GM12878 (cell line): ENCODE results near the gene ACTMAP. TPM values are rescaled to one million over a fixed set of nuclear protein-coding genes. Genes with fewer than 3 reads are reported as not detected.
A peak's percentile ranks its signal among the peaks of the same experiment; 100 is the strongest.

Source experiments
- E2F4 ChIP-seq: IDR thresholded peaks from 2 replicates; pipeline ENCODE4 v1.6.1; 2012; ENCODE audit warnings: low read depth, low read length, improper control_type of control experiment
- EED ChIP-seq: sonication (generic); IDR thresholded peaks from 2 replicates; pipeline ENCODE4 v1.6.1; 2016; ENCODE audit warnings: antibody characterized with exemption, low read depth
- ESRRA ChIP-seq: IDR thresholded peaks from 2 replicates; pipeline ENCODE4 v1.6.1; 2012; ENCODE audit warnings: mild to moderate bottlenecking, low read length, improper control_type of control experiment
- HDAC2 ChIP-seq: fragments of 200-600 bp; sonication (generic); IDR thresholded peaks from 2 replicates; pipeline ENCODE4 v1.6.1; 2017
- IKZF2 ChIP-seq, 2 experiments: fragments of 450-650 bp; IDR thresholded peaks; 2 replicates each; pipeline ENCODE4 v1.6.1; 2017; ENCODE audit warnings: mild to moderate bottlenecking in 2 of 2, moderate library complexity in 2 of 2
- IRF3 ChIP-seq: fragments of 450-650 bp; IDR thresholded peaks from 2 replicates; pipeline ENCODE4 v1.6.1; 2014; ENCODE audit warnings: mild to moderate bottlenecking
- MYC ChIP-seq: IDR thresholded peaks from 2 replicates; pipeline ENCODE4 v1.6.1; 2011; ENCODE audit warnings: mild to moderate bottlenecking, low read length, moderate library complexity, inconsistent platforms; ENCODE audit not compliant: insufficient read depth, insufficient replicate concordance, insufficient read length, severe bottlenecking
- NFIC ChIP-seq: IDR thresholded peaks from 2 replicates; pipeline ENCODE4 v1.6.1; 2012; ENCODE audit warnings: low read depth, mild to moderate bottlenecking, inconsistent platforms, low read length, moderate library complexity
- NFYA ChIP-seq: IDR thresholded peaks from 2 replicates; pipeline ENCODE4 v1.6.1; 2011; ENCODE audit warnings: low read depth, mild to moderate bottlenecking, low read length, improper control_type of control experiment, borderline replicate concordance
- NFYB ChIP-seq: IDR thresholded peaks from 2 replicates; pipeline ENCODE4 v1.6.1; 2011; ENCODE audit warnings: low read depth, mild to moderate bottlenecking, low read length, improper control_type of control experiment, moderate library complexity; ENCODE audit not compliant: insufficient read depth
- NRF1 ChIP-seq: conservative IDR thresholded peaks from 2 replicates; pipeline ENCODE4 v1.6.1; 2011; ENCODE audit warnings: mild to moderate bottlenecking, low read depth, low read length, improper control_type of control experiment
- SMAD1 ChIP-seq: fragments of 450-650 bp; IDR thresholded peaks from 2 replicates; pipeline ENCODE4 v1.6.1; 2018; ENCODE audit warnings: mild to moderate bottlenecking, low read depth; ENCODE audit not compliant: partially characterized antibody
- SREBF1 ChIP-seq: IDR thresholded peaks from 2 replicates; pipeline ENCODE4 v1.6.1; 2012; ENCODE audit warnings: mild to moderate bottlenecking, low read length
- SRF ChIP-seq, 2 experiments: IDR thresholded peaks; 2 replicates each; pipeline ENCODE4 v1.6.1; 2011; ENCODE audit warnings: low read depth in 2 of 2, low read length in 2 of 2, mild to moderate bottlenecking in 1 of 2, moderate library complexity in 1 of 2
- STAT1 ChIP-seq: fragments of 450-650 bp; conservative IDR thresholded peaks from 2 replicates; pipeline ENCODE4 v1.6.1; 2014; ENCODE audit warnings: antibody characterized with exemption, mild to moderate bottlenecking
- USF2 ChIP-seq: IDR thresholded peaks from 2 replicates; pipeline ENCODE4 v1.6.1; 2011; ENCODE audit warnings: low read depth, low read length, improper control_type of control experiment, borderline replicate concordance
- ZBTB40 ChIP-seq: fragments of 450-650 bp; IDR thresholded peaks from 2 replicates; pipeline ENCODE4 v1.6.1; 2016; ENCODE audit warnings: mild to moderate bottlenecking, moderate library complexity, borderline replicate concordance
- polyA plus RNA-seq, 11 experiments: library from polyadenylated mRNA; depleted of rRNA in 4 of 11; unstranded in 6 of 11; stranded (reverse) in 5 of 11; fragments of >200 nt; fragmentation: Nextera tagmentation in 4 of 11; fragmentation: Illumina TruSeq in 1 of 11; extraction: Ambion mirVana in 4 of 11; extraction: Trizol in 1 of 11; gene quantifications; 1 replicate in 1 of 11; 2 replicates in 10 of 11; pipeline versions ENCODE4 v1.2.1 to v1.2.3, GENCODE V29; 2011 to 2016; ENCODE audit warnings: inconsistent platforms in 2 of 11, missing spikeins in 2 of 11, low read depth in 1 of 11
- total RNA-seq, 4 experiments: library from RNA; depleted of rRNA in 3 of 4; stranded (reverse); fragments of >200 nt in 3 of 4; fragmentation: Illumina TruSeq in 1 of 4; extraction: Trizol in 1 of 4; gene quantifications; 2 replicates each; pipeline versions ENCODE4 v1.2.1 to v1.2.3, GENCODE V29; 2013 to 2021
- TF ChIP-seq, protein P1 (sequence below): fragments of 450-650 bp; IDR thresholded peaks from 2 replicates; pipeline ENCODE4 v1.6.1; 2017; ENCODE audit warnings: borderline replicate concordance

Gene ACTMAP
- total and polyA plus RNA-seq, 10 of the 15 experiments (the other 5 are each of a cell fraction or from before 2014, with no cell fraction given): 3.0 to 26.2 (median 11.1) TPM

GRCh38 chr19:40776932-40777644 lies 26.8 kb upstream of the ACTMAP start (continued):
- TF ChIP-seq ZBTB40 (peak; percentile 59; the same call in 1 of the 2 replicates), ESRRA (0 out of 2 replicates have a peak, but pooled peaks have one; percentile 18), MYC (no peak), IRF3 (no peak), SREBF1 (0 out of 2 replicates have a peak, but pooled peaks have one; percentile 7), USF2 (no peak), NFYB (0 out of 2 replicates have a peak, but pooled peaks have one; percentile 78), NFYA (no peak), STAT1 (peak; percentile 48; the same call in 1 of the 2 replicates), SMAD1 (no peak), EED (peak; percentile 100), NFIC (peak; percentile 90), IKZF2 (IDR thresholded peaks at IDR 0.05) (peak; percentile 100), HDAC2 (no peak), E2F4 (no peak), SRF (IDR thresholded peaks at IDR 0.05; ENCODE audit: low read depth in 2 of 2, low read length in 2 of 2) (no peak), NRF1 (no peak)
- TF ChIP-seq, protein P1, sequence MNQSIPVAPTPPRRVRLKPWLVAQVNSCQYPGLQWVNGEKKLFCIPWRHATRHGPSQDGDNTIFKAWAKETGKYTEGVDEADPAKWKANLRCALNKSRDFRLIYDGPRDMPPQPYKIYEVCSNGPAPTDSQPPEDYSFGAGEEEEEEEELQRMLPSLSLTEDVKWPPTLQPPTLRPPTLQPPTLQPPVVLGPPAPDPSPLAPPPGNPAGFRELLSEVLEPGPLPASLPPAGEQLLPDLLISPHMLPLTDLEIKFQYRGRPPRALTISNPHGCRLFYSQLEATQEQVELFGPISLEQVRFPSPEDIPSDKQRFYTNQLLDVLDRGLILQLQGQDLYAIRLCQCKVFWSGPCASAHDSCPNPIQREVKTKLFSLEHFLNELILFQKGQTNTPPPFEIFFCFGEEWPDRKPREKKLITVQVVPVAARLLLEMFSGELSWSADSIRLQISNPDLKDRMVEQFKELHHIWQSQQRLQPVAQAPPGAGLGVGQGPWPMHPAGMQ: peak; percentile 91; the same call in 1 of the 2 replicates
